CD4-positive, alpha-beta T cell (primary cell): ENCODE results near the gene MPHOSPH9. TPM values are rescaled to one million over a fixed set of nuclear protein-coding genes. Genes with fewer than 3 reads are reported as not detected.

Experiments used
- ATAC-seq: fragments of 200-7000 bp; cut with Tn5 transposase; one replicate; pipeline ENCODE4 v1.10.0; 2022; ENCODE audit warnings: mild to moderate bottlenecking; ENCODE audit not compliant: poor library complexity
- CTCF ChIA-PET: fragments of 350-600 bp; sonication (Branson Sonifier 250); formaldehyde crosslinking; loops from one replicate; lab custom pipeline; 2021; ENCODE audit warnings: antibody characterized with exemption, inconsistent platforms; lab: Charles Lee
- POLR2A ChIA-PET: fragments of 350-600 bp; sonication (Branson Sonifier 250); formaldehyde crosslinking; loops from one replicate; lab custom pipeline; 2021; ENCODE audit warnings: antibody characterized with exemption, inconsistent platforms; lab: Charles Lee
- DNase-seq, 14 experiments: peaks; one replicate each; pipeline ENCODE4 v3.0.0-alpha.2; 2013 to 2020; ENCODE audit warnings: mixed read lengths in 2 of 14
- H3K27ac ChIP-seq, 2 donors: one replicate each; pipeline versions ENCODE4 v1.5.1 to v1.7.0; 2013; ENCODE audit warnings: low read length in 2 of 2, low read depth in 1 of 2, mild to moderate bottlenecking in 1 of 2
- H3K27me3 ChIP-seq, 2 experiments: 1 replicate in 1 of 2; 2 replicates in 1 of 2; pipeline versions ENCODE4 v1.6.1 to v1.7.0; 2013; ENCODE audit warnings: low read length in 2 of 2, control low read depth in 1 of 2, mild to moderate bottlenecking in 1 of 2, moderate library complexity in 1 of 2; ENCODE audit not compliant: insufficient read depth in 2 of 2, control insufficient read depth in 1 of 2
- H3K36me3 ChIP-seq: one replicate; pipeline ENCODE4 v1.6.1; 2013; ENCODE audit warnings: low read length, control low read depth; ENCODE audit not compliant: insufficient read depth
- H3K4me1 ChIP-seq: one replicate; pipeline ENCODE4 v1.6.1; 2013; ENCODE audit warnings: low read length, control low read depth; ENCODE audit not compliant: insufficient read depth
- H3K4me3 ChIP-seq: one replicate; pipeline ENCODE4 v1.5.1; 2013; ENCODE audit warnings: mild to moderate bottlenecking, low read length, moderate library complexity
- H3K9me3 ChIP-seq, 2 experiments: 1 replicate in 1 of 2; 2 replicates in 1 of 2; pipeline versions ENCODE4 v1.6.1 to v1.7.0; 2013; ENCODE audit warnings: low read length in 2 of 2, mild to moderate bottlenecking in 2 of 2, control low read depth in 1 of 2, moderate library complexity in 1 of 2; ENCODE audit not compliant: control insufficient read depth in 1 of 2, insufficient read depth in 1 of 2
- H3K27ac Mint-ChIP-seq: one replicate; pipeline ENCODE4 v1.8.0; 2020; ENCODE audit warnings: mixed read lengths
- H3K27me3 Mint-ChIP-seq: one replicate; pipeline ENCODE4 v1.8.0; 2021; ENCODE audit warnings: mixed read lengths
- H3K36me3 Mint-ChIP-seq: one replicate; pipeline ENCODE4 v1.8.0; 2021; ENCODE audit warnings: low read depth, mixed read lengths
- H3K4me1 Mint-ChIP-seq: one replicate; pipeline ENCODE4 v1.8.0; 2021; ENCODE audit warnings: low read depth, mixed read lengths
- H3K4me3 Mint-ChIP-seq: one replicate; pipeline ENCODE4 v1.8.0; 2020; ENCODE audit warnings: mild to moderate bottlenecking, mixed read lengths
- H3K9me3 Mint-ChIP-seq: one replicate; pipeline ENCODE4 v1.8.0; 2020; ENCODE audit warnings: mixed read lengths
- intact Hi-C, 2 experiments: fragments of 100-400 bp; cut with DNase I in 1 of 2; cut with micrococcal nuclease in 1 of 2; formaldehyde crosslinking; loops; one replicate each; pipeline versions ENCODE4 v1.15.1 to v1.9.0; 2023 to 2025; cut with DNase I, micrococcal nuclease
- total RNA-seq, 174 experiments: library from RNA in 2 of 174; stranded (reverse) in 2 of 174; gene quantifications; one replicate each; pipeline ENCODE4 v1.2.3 and lab custom pipeline; 2021 to 2026
- TF ChIP-seq, protein P1 (sequence below): fragments of 200-600 bp; IDR thresholded peaks from one replicate; pipeline ENCODE4 v1.8.0; 2022; ENCODE audit warnings: antibody characterized with exemption, mild to moderate bottlenecking

Gene MPHOSPH9
- total RNA-seq, 2 experiments from 2014 or later: 80.9 to 84.5 TPM

DNA sequence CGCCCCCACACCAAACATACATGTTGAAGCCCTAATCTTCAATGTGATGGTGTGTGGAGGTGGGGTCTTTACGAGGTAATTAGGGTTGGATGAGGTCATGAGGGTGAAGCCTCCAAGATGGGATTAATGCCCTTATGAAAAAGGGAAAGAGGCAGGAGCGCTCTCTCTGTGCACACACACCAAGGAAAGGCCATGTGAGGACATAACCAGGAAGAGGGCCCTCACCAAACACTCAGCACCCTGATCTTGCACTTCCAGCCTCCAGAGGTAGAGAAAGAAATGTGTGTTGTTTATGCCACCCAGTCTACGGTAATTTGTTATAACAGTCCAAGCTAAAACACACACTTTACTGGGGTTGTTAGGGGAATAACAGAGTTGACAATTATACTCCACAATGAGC, 67.4 kb downstream of the MPHOSPH9 start:
- Histone ChIP-seq H3K4me1 (no peaks in the 10 kb centered on the region), H3K36me3 (peaks cover 46% of the 10 kb centered on the region), H3K27ac (no peak overlapping the region), H3K4me3 (no peak overlapping the region), H3K9me3 (no peaks in the 10 kb centered on the region), H3K27me3 (no peaks in the 10 kb centered on the region)
- H3K27ac Mint-ChIP-seq: no peak overlapping the region
- H3K9me3 Mint-ChIP-seq: no peaks in the 10 kb centered on the region
- TF ChIP-seq, protein P1, sequence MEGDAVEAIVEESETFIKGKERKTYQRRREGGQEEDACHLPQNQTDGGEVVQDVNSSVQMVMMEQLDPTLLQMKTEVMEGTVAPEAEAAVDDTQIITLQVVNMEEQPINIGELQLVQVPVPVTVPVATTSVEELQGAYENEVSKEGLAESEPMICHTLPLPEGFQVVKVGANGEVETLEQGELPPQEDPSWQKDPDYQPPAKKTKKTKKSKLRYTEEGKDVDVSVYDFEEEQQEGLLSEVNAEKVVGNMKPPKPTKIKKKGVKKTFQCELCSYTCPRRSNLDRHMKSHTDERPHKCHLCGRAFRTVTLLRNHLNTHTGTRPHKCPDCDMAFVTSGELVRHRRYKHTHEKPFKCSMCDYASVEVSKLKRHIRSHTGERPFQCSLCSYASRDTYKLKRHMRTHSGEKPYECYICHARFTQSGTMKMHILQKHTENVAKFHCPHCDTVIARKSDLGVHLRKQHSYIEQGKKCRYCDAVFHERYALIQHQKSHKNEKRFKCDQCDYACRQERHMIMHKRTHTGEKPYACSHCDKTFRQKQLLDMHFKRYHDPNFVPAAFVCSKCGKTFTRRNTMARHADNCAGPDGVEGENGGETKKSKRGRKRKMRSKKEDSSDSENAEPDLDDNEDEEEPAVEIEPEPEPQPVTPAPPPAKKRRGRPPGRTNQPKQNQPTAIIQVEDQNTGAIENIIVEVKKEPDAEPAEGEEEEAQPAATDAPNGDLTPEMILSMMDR: no peak
- CTCF ChIA-PET: interaction anchor here (1.1 kb wide), 1 partner anchor 122 kb away, joined by 4 read pairs; no protein-coding TSS in a partner anchor
- no peaks in the 10 kb centered on the region for H3K4me1 Mint-ChIP-seq
- POLR2A ChIA-PET: interaction anchor here (1.0 to 1.1 kb wide), 2 partner anchors 47 to 59 kb away, joined by 3 read pairs; no protein-coding TSS in a partner anchor
- H3K27me3 Mint-ChIP-seq: no peaks in the 10 kb centered on the region
- DNase-seq: no peak
- ATAC-seq: no peak
- intact Hi-C loops: no loop called here
- H3K4me3 Mint-ChIP-seq: no peak overlapping the region
- H3K36me3 Mint-ChIP-seq: peaks cover 71% of the 10 kb centered on the region

DNA sequence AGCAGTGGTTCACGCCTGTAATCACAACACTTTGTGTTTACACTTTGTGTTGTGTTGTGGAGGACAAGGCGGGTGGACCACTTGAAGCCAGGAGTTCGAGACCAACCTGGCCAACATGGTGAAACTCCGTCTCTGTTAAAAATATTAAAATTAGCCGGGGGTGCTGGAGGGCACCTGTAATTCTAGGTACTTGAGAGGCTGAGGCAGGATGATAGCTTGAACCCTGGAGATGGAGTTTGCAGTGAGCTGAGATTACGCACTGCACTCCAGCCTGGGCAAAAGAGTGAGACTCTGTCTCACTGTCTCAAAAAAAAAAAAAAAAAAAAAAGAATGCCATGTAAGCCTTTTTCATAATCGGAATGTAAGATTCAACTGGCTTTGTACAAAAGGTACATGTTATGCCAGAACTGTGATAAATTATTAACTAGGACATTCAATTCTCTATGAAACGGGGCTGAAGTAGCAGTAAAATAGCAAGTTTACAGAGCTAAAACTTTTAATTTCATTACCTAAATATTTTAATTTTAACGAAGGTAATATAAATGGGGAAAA, 68.2 kb downstream of the MPHOSPH9 start:
- intact Hi-C loops: no loop called here
- ATAC-seq (no peak), DNase-seq (no peak)
- H3K4me1 Mint-ChIP-seq: no peaks in the 10 kb centered on the region
- Histone ChIP-seq H3K36me3 (peaks cover 53% of the 10 kb centered on the region), H3K4me3 (no peak overlapping the region), H3K27me3 (no peaks in the 10 kb centered on the region), H3K9me3 (no peaks in the 10 kb centered on the region), H3K4me1 (no peaks in the 10 kb centered on the region), H3K27ac (no peak overlapping the region)
- peaks cover 76% of the 10 kb centered on the region for H3K36me3 Mint-ChIP-seq
- H3K27ac Mint-ChIP-seq: no peak overlapping the region
- ChIA-PET POLR2A (interaction anchor here (1.0 to 1.1 kb wide), 2 partner anchors 46 to 58 kb away, joined by 3 read pairs; no protein-coding TSS in a partner anchor), CTCF (interaction anchor here (1.1 kb wide), 1 partner anchor 121 kb away, joined by 4 read pairs; no protein-coding TSS in a partner anchor)
- TF ChIP-seq, protein P1: no peak
- no peaks in the 10 kb centered on the region for H3K27me3 Mint-ChIP-seq
- no peak overlapping the region for H3K4me3 Mint-ChIP-seq
- no peaks in the 10 kb centered on the region for H3K9me3 Mint-ChIP-seq

DNA sequence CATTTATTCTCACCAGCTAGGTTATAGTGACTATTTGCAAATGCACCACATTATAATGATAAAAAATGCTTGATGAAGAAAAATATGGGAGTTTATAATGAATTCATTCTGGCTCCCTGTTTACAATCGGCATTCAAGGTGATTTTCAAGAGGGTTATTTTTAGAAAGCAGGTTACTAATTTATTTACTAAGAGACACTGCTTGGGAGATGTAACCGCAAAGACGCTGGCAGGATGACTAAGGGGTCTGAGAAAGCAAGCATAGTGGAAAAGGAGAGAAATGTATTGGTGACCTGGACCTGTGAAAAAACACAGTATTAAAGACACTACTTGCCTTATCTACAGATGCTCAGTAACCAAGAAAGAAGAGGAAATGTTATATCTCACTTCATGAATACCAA, 68.7 kb downstream of the MPHOSPH9 start:
- TF ChIP-seq, protein P1: no peak
- H3K36me3 Mint-ChIP-seq: peaks cover 79% of the 10 kb centered on the region
- H3K9me3 Mint-ChIP-seq: no peaks in the 10 kb centered on the region
- no peaks in the 10 kb centered on the region for H3K27me3 ChIP-seq
- no peak overlapping the region for H3K4me3 ChIP-seq
- ChIA-PET CTCF (no interaction called here), POLR2A (no interaction called here)
- intact Hi-C loops: no loop called here
- no peaks in the 10 kb centered on the region for H3K4me1 Mint-ChIP-seq
- H3K36me3 ChIP-seq: peaks cover 56% of the 10 kb centered on the region
- no peak for ATAC-seq
- no peak overlapping the region for H3K27ac Mint-ChIP-seq
- no peaks in the 10 kb centered on the region for H3K4me1 ChIP-seq
- DNase-seq: no peak
- H3K4me3 Mint-ChIP-seq: no peak overlapping the region
- no peaks in the 10 kb centered on the region for H3K9me3 ChIP-seq
- no peak overlapping the region for H3K27ac ChIP-seq
- no peaks in the 10 kb centered on the region for H3K27me3 Mint-ChIP-seq
